Rectal smooth muscle tissue (tissue), 1 donor: ENCODE results near the gene CIAO2A.

Experiments used
- H3K27ac ChIP-seq: one replicate; pipeline ENCODE4 v1.7.0; 2013; ENCODE audit warnings: low read depth, low read length, inconsistent platforms
- H3K27me3 ChIP-seq: one replicate; pipeline ENCODE4 v1.7.0; 2013; ENCODE audit warnings: low read length; ENCODE audit not compliant: control insufficient read depth, insufficient read depth
- H3K36me3 ChIP-seq: one replicate; pipeline ENCODE4 v1.7.0; 2013; ENCODE audit warnings: low read length; ENCODE audit not compliant: control insufficient read depth, insufficient read depth
- H3K4me1 ChIP-seq: one replicate; pipeline ENCODE4 v1.7.0; 2013; ENCODE audit warnings: low read length; ENCODE audit not compliant: control insufficient read depth, insufficient read depth
- H3K4me3 ChIP-seq: one replicate; pipeline ENCODE4 v1.7.0; 2013; ENCODE audit warnings: low read length
- H3K9ac ChIP-seq: one replicate; pipeline ENCODE4 v1.7.0; 2013; ENCODE audit warnings: low read length

The CIAO2A gene

GRCh38 chr15:64093627-64094417 lies at the start of gene CIAO2A:
TSS of gene CIAO2A (minus strand) at chr15:64093838. CDS start at chr15:64093768, 70 bp downstream.
- H3K4me1 ChIP-seq, result peaks cover 15% of the 10 kb centered on the region
- peak within 1 kb of the TSS; percentile 47 for H3K9ac ChIP-seq
- no peaks in the 10 kb centered on the region for H3K27me3 ChIP-seq
- no peaks in the 10 kb centered on the region for H3K36me3 ChIP-seq
- peak within 1 kb of the TSS; percentile 85 for H3K4me3 ChIP-seq
- H3K27ac ChIP-seq, result peak within 1 kb of the TSS; percentile 94

GRCh38 chr15:64143276-64143675 lies 49.6 kb upstream of the CIAO2A start:
- Histone ChIP-seq H3K27me3 (no peaks in the 10 kb centered on the region), H3K4me1 (no peaks in the 10 kb centered on the region), H3K27ac (no peak overlapping the region), H3K36me3 (peaks cover 14% of the 10 kb centered on the region), H3K4me3 (no peak overlapping the region), H3K9ac (no peak overlapping the region)

GRCh38 chr15:64141798-64142512 lies 48.3 kb upstream of the CIAO2A start:
- Histone ChIP-seq H3K4me1 (no peaks in the 10 kb centered on the region), H3K4me3 (no peak overlapping the region), H3K9ac (no peak overlapping the region), H3K36me3 (peaks cover 24% of the 10 kb centered on the region), H3K27me3 (no peaks in the 10 kb centered on the region), H3K27ac (no peak overlapping the region)

- H3K27me3 ChIP-seq, result no peaks in the 10 kb centered on the region
- H3K4me1 ChIP-seq, result peaks cover 4% of the 10 kb centered on the region
- no peak overlapping the region for H3K4me3 ChIP-seq
- H3K9ac ChIP-seq, result no peak overlapping the region
- no peak overlapping the region for H3K27ac ChIP-seq
- peaks cover 43% of the 10 kb centered on the region for H3K36me3 ChIP-seq
These were observed 44.8 kb upstream of the CIAO2A start for GRCh38 chr15:64138331-64138941.

GRCh38 chr15:64137226-64137833 lies 43.7 kb upstream of the CIAO2A start:
- Histone ChIP-seq H3K27me3 (no peaks in the 10 kb centered on the region), H3K27ac (no peak overlapping the region), H3K4me1 (peaks cover 4% of the 10 kb centered on the region), H3K4me3 (no peak overlapping the region), H3K36me3 (peaks cover 50% of the 10 kb centered on the region), H3K9ac (no peak overlapping the region)

- Histone ChIP-seq H3K27me3 (no peaks in the 10 kb centered on the region), H3K27ac (no peak overlapping the region), H3K4me1 (peaks cover 4% of the 10 kb centered on the region), H3K4me3 (no peak overlapping the region), H3K9ac (no peak overlapping the region), H3K36me3 (peaks cover 57% of the 10 kb centered on the region)
These were observed 42.7 kb upstream of the CIAO2A start for GRCh38 chr15:64136347-64136746.

GRCh38 chr15:64134345-64134829 lies 40.7 kb upstream of the CIAO2A start:
- H3K4me1 ChIP-seq, result peaks cover 4% of the 10 kb centered on the region
- H3K27me3 ChIP-seq, result no peaks in the 10 kb centered on the region
- no peak overlapping the region for H3K4me3 ChIP-seq
- no peak overlapping the region for H3K27ac ChIP-seq
- peaks cover 75% of the 10 kb centered on the region for H3K36me3 ChIP-seq
- H3K9ac ChIP-seq, result no peak overlapping the region

GRCh38 chr15:64133623-64134344 lies 40.1 kb upstream of the CIAO2A start:
- Histone ChIP-seq H3K9ac (no peak overlapping the region), H3K4me3 (no peak overlapping the region), H3K27me3 (no peaks in the 10 kb centered on the region), H3K36me3 (peaks cover 76% of the 10 kb centered on the region), H3K27ac (no peak overlapping the region), H3K4me1 (peaks cover 4% of the 10 kb centered on the region)

- no peak overlapping the region for H3K9ac ChIP-seq
- no peak overlapping the region for H3K4me3 ChIP-seq
- H3K27me3 ChIP-seq, result no peaks in the 10 kb centered on the region
- H3K4me1 ChIP-seq, result peaks cover 4% of the 10 kb centered on the region
- H3K36me3 ChIP-seq, result peaks cover 74% of the 10 kb centered on the region
- H3K27ac ChIP-seq, result no peak overlapping the region
These were observed 38.6 kb upstream of the CIAO2A start for GRCh38 chr15:64132217-64132616.

- Histone ChIP-seq H3K36me3 (peaks cover 70% of the 10 kb centered on the region), H3K4me1 (peaks cover 4% of the 10 kb centered on the region), H3K27ac (no peak overlapping the region), H3K27me3 (no peaks in the 10 kb centered on the region), H3K9ac (no peak overlapping the region), H3K4me3 (no peak overlapping the region)
These were observed 37.9 kb upstream of the CIAO2A start for GRCh38 chr15:64131547-64131946.

GRCh38 chr15:64130159-64130558 lies 36.5 kb upstream of the CIAO2A start:
- Histone ChIP-seq H3K27ac (no peak overlapping the region), H3K4me1 (peaks cover 4% of the 10 kb centered on the region), H3K27me3 (no peaks in the 10 kb centered on the region), H3K4me3 (no peak overlapping the region), H3K9ac (no peak overlapping the region), H3K36me3 (peaks cover 65% of the 10 kb centered on the region)
